HG02884 (cell line): ENCODE measurements around the gene RASA2.
"Not testable (repeated sequence)": the region's sequence is repeated elsewhere in the genome, so short reads cannot be mapped to it uniquely, and the experiment has no call there.

Experiments used
- ATAC-seq: cut with Tn5 transposase; IDR thresholded peaks from one replicate; pipeline ENCODE4 v1.9.1; 2021; ENCODE audit warnings: mild to moderate bottlenecking, moderate library complexity; ENCODE audit not compliant: unreplicated experiment

The RASA2 gene

GRCh38 chr3:141455603-141456300 is 31.1 kb upstream of the RASA2 start:
- no peak for ATAC-seq

- no peak for ATAC-seq
These were observed 30.6 kb upstream of the RASA2 start for GRCh38 chr3:141456301-141456625.

GRCh38 chr3:141457624-141458236 is 29.1 kb upstream of the RASA2 start:
- no peak for ATAC-seq

DNA sequence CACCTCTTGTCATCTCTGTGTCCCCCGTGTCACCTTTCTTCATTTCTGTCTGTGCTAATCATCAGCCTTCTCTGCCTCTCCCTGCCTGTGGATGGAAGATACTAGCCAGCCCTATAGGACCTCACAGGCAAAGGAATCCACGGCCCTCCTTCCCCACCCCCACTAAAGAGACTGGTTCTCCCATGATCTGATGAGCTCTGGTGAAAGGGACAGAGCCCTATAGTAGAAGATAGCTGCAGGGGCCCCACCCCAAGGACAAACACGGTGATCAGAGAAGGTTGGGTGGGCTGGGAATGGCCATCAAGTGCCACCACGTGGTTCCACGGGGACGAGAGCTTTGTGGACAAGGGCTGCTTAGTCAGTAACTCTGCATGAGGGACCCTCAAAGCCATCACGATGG is 27.8 kb upstream of the RASA2 start:
- ATAC-seq, result no peak

- ATAC-seq, result peak; percentile 87
These were observed 26.6 kb upstream of the RASA2 start for GRCh38 chr3:141460097-141460704.

- ATAC-seq, result no peak
These were observed 24.5 kb upstream of the RASA2 start for GRCh38 chr3:141462176-141462859.

- ATAC-seq, result no peak
These were observed 21.6 kb upstream of the RASA2 start for GRCh38 chr3:141465221-141465620.

DNA sequence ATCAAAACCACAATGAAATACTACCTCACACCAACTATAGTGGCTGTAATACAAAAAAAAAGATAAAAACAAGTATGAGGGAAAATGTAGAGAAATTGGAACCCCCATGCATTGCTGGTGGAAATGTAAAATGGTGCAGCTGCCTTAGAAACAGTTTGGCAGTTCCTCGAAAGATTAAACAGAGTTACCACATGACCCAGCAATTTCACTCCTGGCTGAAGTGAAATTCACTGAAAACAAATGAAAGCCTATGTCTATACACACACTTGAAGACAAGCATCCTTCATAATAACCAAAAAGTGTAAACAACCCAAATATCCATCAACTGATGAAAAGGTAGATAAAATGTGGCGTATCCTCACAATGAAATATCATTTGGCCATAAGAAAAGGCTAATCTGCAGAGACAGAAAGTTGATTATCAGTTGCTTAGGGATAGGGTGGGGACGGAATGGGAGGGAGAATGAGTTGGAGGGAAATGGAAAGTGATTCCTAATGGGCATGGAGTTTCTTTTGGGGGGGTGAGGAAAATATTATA is 20.1 kb upstream of the RASA2 start:
- no peak for ATAC-seq

DNA sequence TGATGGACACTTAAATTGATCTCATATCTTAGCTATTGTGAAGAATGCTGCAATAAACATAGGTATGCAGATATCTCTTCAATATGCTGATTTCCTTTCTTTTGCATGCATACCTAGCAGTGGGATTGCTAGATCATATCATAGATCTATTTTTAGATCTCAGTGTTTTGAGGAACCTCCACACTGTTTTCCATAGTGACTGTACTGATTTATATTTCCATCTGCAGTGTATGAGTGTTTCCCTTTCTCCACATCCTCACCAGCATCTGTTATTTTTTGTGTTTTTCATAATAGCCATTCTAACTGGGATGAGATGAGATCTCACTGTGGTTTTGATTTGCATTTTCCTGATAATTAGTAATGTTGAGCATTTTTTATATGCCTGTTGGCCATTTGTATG is 17.1 kb upstream of the RASA2 start:
- ATAC-seq, result no peak

GRCh38 chr3:141471160-141471559 is 15.7 kb upstream of the RASA2 start:
- no peak for ATAC-seq

DNA sequence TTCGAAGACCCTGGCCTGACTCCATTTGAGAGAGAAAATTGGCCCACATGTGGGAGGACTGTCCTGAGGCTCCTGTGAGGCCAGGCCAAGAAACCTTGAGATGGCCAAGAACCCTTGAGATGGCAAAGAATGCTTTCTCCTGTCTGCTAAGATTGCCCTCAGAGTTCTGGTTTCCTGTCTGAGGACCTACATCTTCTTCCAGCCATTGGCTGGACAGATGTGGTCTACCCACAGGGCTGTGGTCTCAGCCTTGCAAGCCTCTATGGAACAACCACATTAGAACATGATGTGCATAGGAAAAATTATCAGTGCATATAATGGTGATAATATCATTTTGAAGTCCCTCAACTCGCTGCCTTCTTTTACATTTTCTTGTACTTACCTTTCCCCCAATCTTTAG is 10.8 kb upstream of the RASA2 start:
- no peak for ATAC-seq

DNA sequence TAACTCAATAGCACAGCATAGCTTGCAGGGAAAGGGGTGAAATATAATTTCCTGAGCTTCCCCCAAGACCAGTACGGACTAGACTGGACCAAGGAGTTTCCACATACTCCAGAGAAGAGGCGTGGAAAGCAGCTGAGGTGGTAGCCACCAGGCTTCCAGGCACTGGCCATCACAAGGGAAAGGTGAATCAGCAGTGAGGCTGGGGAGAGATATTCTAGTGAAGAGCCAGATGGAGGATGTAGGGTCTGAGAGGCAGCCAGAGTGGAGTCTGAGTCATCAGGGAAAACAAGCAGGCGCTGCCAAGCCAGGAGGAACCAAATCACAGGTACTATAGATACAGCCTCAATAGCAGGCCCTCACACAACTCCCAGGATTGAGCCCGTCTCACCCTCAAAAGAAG is 9.6 kb upstream of the RASA2 start:
- ATAC-seq, result no peak

DNA sequence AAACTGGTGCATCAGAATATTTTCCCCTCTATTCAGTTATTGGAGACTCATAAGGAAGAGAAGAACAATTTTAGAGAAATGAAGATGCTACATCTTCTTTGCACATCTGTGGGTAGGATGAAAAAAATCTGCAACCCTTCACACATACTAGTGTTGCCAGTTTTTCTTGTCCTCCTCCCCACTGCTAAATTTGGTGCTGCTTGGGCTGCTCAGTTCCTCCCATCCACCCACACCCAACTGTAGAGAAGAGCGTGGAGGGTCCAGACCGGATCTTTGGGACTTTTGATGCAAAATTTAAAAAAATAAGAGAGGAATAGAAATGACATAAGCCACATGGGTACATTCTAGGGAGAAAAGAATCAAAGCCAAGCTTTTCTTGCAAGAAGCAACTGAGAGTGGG is 8.7 kb upstream of the RASA2 start:
- no peak for ATAC-seq

DNA sequence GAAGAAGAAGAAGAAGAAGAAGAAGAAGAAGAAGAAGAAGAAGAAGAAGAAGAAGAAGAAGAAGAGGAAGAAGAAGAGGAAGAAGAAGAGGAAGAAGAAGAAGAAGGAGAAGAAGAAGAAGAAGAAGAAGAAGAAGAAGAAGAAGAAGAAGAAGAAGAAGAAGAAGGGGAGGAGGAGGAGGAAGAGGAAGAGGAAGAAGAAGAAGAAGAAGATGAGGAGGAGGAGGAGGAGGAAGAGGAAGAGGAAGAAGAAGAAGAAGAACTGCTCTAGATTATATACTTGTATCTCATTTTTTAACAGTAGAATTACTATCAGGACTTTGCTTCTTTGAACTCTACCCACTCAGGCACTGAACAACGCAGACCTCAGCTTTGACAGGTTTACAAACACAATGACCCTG is 8.0 kb upstream of the RASA2 start:
- not testable (repeated sequence) for ATAC-seq

GRCh38 chr3:141482245-141482922 is 4.4 kb upstream of the RASA2 start:
- ATAC-seq, result no peak

GRCh38 chr3:141484701-141485287 is 2.0 kb upstream of the RASA2 start:
- no peak for ATAC-seq

DNA sequence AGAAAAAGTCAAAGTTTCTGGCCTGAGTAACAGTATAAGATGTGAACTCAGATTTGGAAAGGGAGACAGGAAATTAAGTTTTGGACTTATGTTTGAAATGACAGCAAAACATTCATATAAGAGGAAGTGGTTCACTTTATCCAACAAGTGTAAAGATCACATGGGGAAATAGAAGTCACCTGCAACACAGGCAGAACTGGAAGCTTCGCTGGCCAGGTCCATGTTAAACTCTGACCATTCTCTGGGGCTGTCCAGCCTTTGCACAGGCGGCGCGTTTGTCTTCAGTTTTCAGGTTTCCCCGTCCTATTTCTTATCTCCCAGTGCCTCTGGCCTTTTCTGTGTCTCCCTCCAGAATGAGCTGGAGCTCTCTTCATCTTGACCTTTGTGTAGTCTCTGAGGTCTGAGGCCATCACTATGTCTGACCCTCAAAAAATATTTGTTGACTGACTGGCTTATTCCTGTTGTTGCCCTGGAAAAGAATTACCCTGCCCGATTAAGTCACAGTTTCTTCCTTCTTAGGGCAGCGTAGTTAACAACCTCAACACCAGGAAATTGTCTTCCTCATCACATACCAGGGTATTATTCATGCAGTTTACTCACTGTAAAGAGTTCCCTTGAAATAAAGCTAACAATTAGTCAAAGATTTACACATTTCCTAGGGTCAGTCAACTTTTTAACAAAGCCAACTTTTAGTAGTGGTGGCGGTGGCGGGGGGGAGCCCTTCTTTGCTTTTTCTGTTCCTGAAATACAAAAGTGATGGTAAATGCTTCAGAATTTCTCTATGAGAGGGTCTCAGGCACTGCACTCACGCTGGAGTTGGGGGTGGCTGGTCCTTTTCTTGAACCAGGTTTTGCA is 959 bp upstream of the RASA2 start:
- no peak for ATAC-seq

DNA sequence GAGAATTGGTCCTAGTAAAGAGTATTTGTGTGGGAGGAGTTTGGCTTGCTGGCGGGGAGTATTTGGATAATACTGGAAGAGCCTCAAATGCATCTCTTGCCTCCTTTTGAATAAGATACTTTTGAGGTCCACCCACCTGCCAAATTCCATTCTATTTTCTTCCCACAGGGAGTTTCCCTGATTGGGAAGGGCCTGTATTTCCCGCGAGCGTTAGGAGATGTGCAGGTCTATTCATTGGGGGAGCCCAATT is 406 bp upstream of the RASA2 start:
- no peak for ATAC-seq

GRCh38 chr3:141487521-141488252 is 860 bp downstream of the RASA2 start:
- peak; percentile 69 for ATAC-seq

GRCh38 chr3:141489203-141489602 is 2.4 kb downstream of the RASA2 start:
- ATAC-seq, result no peak
